Fibroblast of skin of scalp (primary cell): ENCODE results near the gene IRAK3. TPM values are rescaled to one million over a fixed set of nuclear protein-coding genes. Genes with fewer than 3 reads are reported as not detected.

Experiments used
- DNase-seq: peaks from one replicate; pipeline ENCODE4 v3.0.0-alpha.2; 2013
- polyA plus RNA-seq, 2 experiments: library from polyadenylated mRNA; unstranded; fragments of 120-200 nt; gene quantifications; one replicate each; pipeline ENCODE4 v1.2.1, GENCODE V29; 2013; ENCODE audit not compliant: insufficient read length in 2 of 2

Gene IRAK3
- polyA plus RNA-seq (2013, experiment 1 of 2; ENCODE audit: insufficient read length): 1.00 TPM
- polyA plus RNA-seq (2013, experiment 2 of 2; ENCODE audit: insufficient read length): 0.95 TPM

- peak; percentile 51 for DNase-seq
These were observed at the start of gene IRAK3 for GRCh38 chr12:66188584-66189485. TSS of gene IRAK3 (plus strand) at chr12:66189214. CDS start at chr12:66189300, 86 bp downstream.

GRCh38 chr12:66139328-66139727 is 49.7 kb upstream of the IRAK3 start:
- no peak for DNase-seq

GRCh38 chr12:66140731-66141130 is 48.3 kb upstream of the IRAK3 start:
- DNase-seq: no peak

GRCh38 chr12:66141299-66141698 is 47.7 kb upstream of the IRAK3 start:
- DNase-seq: no peak

GRCh38 chr12:66142826-66143225 is 46.2 kb upstream of the IRAK3 start:
- no peak for DNase-seq

GRCh38 chr12:66143868-66144267 is 45.1 kb upstream of the IRAK3 start:
- DNase-seq: no peak

- DNase-seq: peak; percentile 60
These were observed 43.9 kb upstream of the IRAK3 start for GRCh38 chr12:66144791-66145754.

GRCh38 chr12:66149702-66150398 is 39.2 kb upstream of the IRAK3 start:
- no peak for DNase-seq

GRCh38 chr12:66152732-66153131 is 36.3 kb upstream of the IRAK3 start:
- DNase-seq: peak; percentile 24

- DNase-seq: no peak
These were observed 34.2 kb upstream of the IRAK3 start for GRCh38 chr12:66154776-66155175.

- no peak for DNase-seq
These were observed 32.4 kb upstream of the IRAK3 start for GRCh38 chr12:66156654-66157053.

- DNase-seq: no peak
These were observed 29.9 kb upstream of the IRAK3 start for GRCh38 chr12:66159123-66159522.

- no peak for DNase-seq
These were observed 28.3 kb upstream of the IRAK3 start for GRCh38 chr12:66160704-66161103.

GRCh38 chr12:66162701-66163100 is 26.3 kb upstream of the IRAK3 start:
- DNase-seq: no peak

GRCh38 chr12:66163289-66163688 is 25.7 kb upstream of the IRAK3 start:
- DNase-seq: no peak

GRCh38 chr12:66164349-66164821 is 24.6 kb upstream of the IRAK3 start:
- DNase-seq: no peak

GRCh38 chr12:66165141-66165540 is 23.9 kb upstream of the IRAK3 start:
- no peak for DNase-seq

GRCh38 chr12:66166561-66166960 is 22.5 kb upstream of the IRAK3 start:
- no peak for DNase-seq

- DNase-seq: no peak
These were observed 20.6 kb upstream of the IRAK3 start for GRCh38 chr12:66168410-66168809.

GRCh38 chr12:66169221-66170170 is 19.5 kb upstream of the IRAK3 start, which contains the start of gene TMBIM4:
TSS of gene TMBIM4 (minus strand) at chr12:66169996. CDS start at chr12:66169951, 45 bp downstream.
- peak; percentile 97 for DNase-seq

- DNase-seq: no peak
These were observed 18.4 kb upstream of the IRAK3 start for GRCh38 chr12:66170606-66171005.
